ENCODE results near the gene DDB1.

DNA sequence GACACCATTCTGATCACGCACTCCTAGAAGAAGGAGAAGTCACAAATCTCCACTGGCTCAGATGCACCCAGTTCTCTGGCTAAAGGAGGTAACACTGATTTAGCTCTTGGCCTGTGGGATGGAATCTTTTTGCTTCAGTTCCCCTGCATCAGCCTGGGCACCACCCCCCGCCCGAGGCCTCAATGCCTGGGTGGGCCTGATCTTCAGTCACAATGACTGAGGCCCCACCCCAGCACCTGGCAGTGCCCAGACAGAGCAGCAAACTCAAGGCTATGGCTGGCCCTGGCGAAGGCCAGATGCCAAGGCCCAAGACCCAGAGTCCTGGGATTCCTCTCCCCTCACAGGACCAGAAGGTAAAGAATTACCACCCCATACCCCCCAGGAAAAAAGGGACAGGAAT is 23.8 kb upstream of the DDB1 start:
- TF ChIP-seq, protein P1, sequence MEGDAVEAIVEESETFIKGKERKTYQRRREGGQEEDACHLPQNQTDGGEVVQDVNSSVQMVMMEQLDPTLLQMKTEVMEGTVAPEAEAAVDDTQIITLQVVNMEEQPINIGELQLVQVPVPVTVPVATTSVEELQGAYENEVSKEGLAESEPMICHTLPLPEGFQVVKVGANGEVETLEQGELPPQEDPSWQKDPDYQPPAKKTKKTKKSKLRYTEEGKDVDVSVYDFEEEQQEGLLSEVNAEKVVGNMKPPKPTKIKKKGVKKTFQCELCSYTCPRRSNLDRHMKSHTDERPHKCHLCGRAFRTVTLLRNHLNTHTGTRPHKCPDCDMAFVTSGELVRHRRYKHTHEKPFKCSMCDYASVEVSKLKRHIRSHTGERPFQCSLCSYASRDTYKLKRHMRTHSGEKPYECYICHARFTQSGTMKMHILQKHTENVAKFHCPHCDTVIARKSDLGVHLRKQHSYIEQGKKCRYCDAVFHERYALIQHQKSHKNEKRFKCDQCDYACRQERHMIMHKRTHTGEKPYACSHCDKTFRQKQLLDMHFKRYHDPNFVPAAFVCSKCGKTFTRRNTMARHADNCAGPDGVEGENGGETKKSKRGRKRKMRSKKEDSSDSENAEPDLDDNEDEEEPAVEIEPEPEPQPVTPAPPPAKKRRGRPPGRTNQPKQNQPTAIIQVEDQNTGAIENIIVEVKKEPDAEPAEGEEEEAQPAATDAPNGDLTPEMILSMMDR (IDR thresholded peaks at IDR 0.05 in 2 of 3, conservative IDR thresholded peaks at IDR 0.05 in 1 of 3; ENCODE audit: control insufficient read depth in 2 of 3, extremely low read depth in 1 of 3, insufficient read depth in 1 of 3, low read depth in 3 of 3, low read length in 3 of 3), result no peak
- TF ChIP-seq NBN (IDR thresholded peaks at IDR 0.05) (no peak), EZH2 (IDR thresholded peaks at IDR 0.05; ENCODE audit: borderline replicate concordance, control insufficient read depth, low read depth, low read length) (no peak), EP300 (IDR thresholded peaks at IDR 0.05; ENCODE audit: borderline replicate concordance in 1 of 2, control insufficient read depth in 1 of 2, low read depth in 2 of 2, low read length in 2 of 2) (no peak), JUNB (IDR thresholded peaks at IDR 0.05) (no peak), RAD21 (IDR thresholded peaks at IDR 0.05; ENCODE audit: insufficient read depth, low read depth, low read length) (no peak), POLR2A (IDR thresholded peaks at IDR 0.05; ENCODE audit: low read depth, low read length) (no peak), NFYB (IDR thresholded peaks at IDR 0.05; ENCODE audit: insufficient read depth, low read depth, low read length) (no peak), HDAC2 (IDR thresholded peaks at IDR 0.05) (no peak)
- TF ChIP-seq, protein P2, sequence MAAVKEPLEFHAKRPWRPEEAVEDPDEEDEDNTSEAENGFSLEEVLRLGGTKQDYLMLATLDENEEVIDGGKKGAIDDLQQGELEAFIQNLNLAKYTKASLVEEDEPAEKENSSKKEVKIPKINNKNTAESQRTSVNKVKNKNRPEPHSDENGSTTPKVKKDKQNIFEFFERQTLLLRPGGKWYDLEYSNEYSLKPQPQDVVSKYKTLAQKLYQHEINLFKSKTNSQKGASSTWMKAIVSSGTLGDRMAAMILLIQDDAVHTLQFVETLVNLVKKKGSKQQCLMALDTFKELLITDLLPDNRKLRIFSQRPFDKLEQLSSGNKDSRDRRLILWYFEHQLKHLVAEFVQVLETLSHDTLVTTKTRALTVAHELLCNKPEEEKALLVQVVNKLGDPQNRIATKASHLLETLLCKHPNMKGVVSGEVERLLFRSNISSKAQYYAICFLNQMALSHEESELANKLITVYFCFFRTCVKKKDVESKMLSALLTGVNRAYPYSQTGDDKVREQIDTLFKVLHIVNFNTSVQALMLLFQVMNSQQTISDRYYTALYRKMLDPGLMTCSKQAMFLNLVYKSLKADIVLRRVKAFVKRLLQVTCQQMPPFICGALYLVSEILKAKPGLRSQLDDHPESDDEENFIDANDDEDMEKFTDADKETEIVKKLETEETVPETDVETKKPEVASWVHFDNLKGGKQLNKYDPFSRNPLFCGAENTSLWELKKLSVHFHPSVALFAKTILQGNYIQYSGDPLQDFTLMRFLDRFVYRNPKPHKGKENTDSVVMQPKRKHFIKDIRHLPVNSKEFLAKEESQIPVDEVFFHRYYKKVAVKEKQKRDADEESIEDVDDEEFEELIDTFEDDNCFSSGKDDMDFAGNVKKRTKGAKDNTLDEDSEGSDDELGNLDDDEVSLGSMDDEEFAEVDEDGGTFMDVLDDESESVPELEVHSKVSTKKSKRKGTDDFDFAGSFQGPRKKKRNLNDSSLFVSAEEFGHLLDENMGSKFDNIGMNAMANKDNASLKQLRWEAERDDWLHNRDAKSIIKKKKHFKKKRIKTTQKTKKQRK (IDR thresholded peaks at IDR 0.05; ENCODE audit: low read depth, low read length), result no peak

Data from GM12878 (cell line).